GM21825 (cell line): Measurements from ENCODE around the gene CD63.
A peak's percentile ranks its signal among the peaks of the same experiment; 100 is the strongest.

ENCODE experiments used
- ATAC-seq: cut with Tn5 transposase; IDR thresholded peaks from one replicate; pipeline ENCODE4 v1.9.1; 2021; ENCODE audit warnings: mild to moderate bottlenecking, moderate library complexity; ENCODE audit not compliant: unreplicated experiment

Gene CD63

GRCh38 chr12:55723516-55724225 is 5.1 kb downstream of the CD63 start:
- ATAC-seq: no peak

DNA sequence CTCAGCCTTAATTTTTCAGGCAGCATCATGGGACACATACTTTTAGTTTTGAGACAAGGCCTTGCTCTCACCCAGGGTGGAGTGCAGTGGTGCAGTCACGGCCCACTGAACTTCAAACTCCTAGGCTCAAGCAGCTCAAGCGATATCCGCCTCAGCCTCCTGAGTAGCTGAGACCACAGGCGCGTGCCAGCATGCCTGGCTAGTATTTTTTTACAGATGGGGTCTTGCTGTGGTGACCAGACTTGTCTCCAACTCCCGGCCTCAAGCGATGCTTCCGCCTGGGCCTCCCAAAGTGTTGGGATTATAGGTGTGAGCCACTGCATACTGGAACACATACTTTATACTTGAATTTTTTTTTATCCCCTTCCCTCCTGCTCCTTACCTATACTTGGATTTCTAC is 5.9 kb downstream of the CD63 start:
- no peak for ATAC-seq

- ATAC-seq: no peak
Observed at GRCh38 chr12:55721601-55722213, 7.1 kb downstream of the CD63 start.

GRCh38 chr12:55720894-55721444 is 7.8 kb downstream of the CD63 start:
- ATAC-seq: no peak

DNA sequence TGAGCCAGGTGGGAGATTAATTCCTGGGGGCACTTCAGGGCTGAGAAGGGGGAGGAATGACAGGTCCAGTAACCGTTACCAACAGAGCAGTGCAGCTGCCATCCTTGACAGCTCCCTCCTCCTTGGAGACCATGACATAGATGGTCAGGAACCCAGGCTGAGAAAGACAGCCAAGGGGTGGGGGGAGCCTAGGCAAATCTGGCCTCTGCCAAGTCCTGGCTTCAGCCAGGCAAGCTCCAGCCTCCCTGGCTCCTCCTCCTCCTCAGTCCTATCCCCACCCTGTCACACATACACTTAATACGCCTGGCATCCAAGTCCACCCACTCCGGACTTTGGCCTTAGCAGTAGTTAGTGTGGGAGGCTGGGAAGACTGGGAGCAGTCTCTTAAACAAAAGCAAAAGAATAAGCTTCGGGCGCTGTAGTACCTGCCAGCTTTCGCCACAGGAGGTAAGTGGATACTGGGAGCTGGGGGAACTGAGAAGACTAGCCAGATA is 8.7 kb downstream of the CD63 start, which contains the start of gene RDH5:
Gene RDH5, plus strand, starts transcription at position 323 of the 494 bp plus-strand sequence. CDS start 792 bp downstream, outside the sequence.
- ATAC-seq: no peak

DNA sequence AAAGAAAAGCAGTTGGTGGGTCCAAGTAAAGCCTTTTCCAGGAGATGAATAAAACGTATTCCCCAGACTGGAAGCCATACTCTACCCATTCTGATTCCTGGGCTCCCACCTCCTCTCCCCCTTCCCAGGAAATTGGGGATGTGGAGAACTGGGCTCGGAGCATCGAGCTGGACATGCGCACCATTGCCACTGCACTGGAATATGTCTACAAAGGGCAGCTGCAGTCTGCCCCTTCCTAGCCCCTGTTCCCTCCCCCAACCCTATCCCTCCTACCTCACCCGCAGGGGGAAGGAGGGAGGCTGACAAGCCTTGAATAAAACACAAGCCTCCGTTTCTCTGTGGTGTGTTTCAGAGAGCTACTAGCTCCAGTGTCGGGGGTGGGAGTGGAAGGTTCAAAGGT is 9.4 kb downstream of the CD63 start:
- ATAC-seq: no peak

DNA sequence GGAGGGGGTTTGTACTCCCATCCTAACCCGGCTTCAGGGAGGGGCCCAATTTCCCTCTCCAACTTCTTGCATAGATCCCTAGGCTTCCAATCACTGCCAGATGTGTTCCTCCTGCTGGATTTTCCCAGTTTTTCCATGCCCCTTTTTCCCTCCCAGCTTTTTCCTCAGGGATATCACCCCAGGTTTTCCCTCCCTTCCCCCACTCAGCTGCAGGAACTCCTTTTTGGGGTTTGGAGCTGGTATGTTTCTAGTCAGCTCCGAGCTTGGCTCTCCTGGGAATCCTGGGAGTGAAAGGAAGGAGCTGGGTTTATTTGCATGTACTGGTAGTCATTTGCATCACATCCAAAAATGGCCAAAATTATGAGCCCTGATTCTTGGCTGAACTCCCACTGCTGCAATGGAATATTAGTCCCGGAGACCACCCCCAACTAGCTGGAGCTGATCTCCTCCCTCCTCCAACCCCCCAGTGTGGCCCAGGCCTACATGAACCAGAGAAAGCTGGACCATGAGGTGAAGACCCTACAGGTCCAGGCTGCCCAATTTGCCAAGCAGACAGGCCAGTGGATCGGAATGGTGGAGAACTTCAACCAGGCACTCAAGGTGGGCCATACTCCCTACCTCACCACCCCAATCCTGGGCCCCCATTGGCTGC is 10.1 kb downstream of the CD63 start:
- ATAC-seq: no peak

DNA sequence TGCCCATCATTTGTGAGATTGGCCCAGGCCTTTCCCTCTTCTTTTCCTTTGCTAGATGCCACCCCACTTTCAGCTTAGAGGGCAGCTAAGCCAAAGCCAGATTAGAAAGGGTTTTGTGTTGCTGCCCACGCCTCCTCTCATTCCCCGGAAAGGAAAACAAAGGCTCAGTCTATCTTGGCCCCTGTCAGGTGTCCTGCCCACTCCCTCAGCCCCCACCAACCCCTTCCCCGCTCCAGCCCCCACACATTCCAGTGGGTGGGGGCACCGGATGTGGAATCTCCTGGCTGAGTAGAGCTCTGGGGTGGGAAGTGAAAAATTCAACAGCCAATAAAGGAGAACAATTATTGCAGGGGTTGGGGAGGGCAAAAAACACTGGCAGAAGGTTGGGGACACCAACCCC is 10.8 kb downstream of the CD63 start:
- no peak for ATAC-seq

GRCh38 chr12:55717011-55718007 is 11.5 kb downstream of the CD63 start:
- ATAC-seq: no peak

DNA sequence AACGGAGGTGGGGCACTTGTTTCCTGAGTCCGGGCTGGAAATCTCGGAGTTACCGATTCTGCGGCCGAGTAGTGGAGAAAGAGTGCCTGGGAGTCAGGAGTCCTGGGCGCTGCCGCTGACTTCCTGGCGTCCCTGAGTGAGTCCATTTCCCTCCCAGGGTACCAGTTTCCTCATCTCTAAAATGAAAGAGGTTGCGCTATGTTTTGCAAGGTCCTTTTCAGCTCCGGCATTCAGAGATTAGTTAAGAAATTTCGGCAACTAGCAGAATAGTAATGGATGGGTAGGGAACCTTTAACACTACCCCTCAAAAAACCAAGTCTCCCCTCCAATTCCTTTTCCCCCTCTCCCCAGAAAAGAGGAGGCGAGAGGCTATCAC is 12.2 kb downstream of the CD63 start:
- ATAC-seq: no peak

DNA sequence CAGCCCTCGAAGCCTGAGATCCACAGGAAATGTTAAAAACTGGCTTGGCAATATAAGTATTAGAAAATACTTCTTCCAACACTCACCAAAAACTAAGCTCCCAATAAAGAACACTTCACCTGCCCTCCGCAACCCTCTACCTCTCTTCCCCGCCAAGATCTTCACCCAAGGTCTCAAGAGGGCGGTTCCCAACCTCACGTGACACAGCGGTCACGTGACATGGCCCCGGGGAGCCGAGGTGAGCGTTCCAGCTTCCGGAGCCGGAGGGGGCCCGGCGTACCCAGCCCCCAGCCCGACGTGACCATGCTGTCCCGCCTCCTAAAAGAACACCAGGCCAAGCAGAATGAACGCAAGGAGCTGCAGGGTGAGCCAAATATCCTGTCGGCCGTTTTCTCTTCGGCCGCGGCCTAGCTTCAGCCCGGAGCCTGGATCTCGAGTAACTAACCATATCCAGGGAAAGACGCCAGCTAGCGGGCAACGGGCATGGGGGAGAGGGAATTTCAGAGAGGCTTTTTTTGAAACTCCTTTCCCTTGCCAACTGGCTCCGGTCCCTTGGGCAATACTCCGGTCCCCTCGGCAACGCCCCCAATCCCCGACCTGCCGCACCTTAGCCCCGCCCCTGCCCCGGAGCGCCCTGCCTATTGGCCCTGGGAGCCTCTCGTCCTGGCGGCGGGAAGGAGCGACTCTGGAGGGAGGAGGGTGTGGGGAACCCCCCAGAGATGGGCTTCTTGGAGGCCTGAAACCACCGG is 12.8 kb downstream of the CD63 start, which contains the start of gene BLOC1S1:
Gene BLOC1S1, plus strand, starts transcription at position 214 of the 749 bp plus-strand sequence. Its CDS starts 6 bp downstream, at position 220.
- peak; percentile 92 for ATAC-seq

DNA sequence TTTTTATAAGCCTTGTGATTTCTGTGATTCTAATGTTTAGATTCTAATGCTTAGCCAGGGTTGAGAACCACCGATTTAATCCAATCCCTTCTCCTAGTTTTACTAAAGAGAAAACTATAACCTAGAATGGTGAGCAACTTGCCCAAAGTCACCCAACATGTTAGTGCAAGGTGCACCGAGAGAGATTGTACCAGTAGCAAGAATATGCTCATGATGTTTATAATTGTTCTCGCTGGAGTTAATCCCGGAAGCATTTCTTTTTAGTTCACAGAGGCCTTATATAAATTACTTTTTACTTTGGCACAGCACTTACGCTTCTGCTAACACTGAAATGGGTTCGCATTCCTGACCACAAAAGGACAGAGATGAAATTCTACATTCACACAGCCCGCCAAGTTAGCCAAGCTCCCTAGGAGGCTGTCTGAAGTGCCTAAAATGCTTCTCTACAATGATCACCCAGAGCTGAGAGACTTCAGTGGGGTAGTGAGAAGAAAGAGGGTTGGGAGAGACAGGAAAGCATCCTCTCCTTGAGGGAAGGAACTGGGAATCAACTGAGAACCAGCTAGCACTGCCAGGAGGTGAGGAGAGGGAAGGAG is 13.5 kb downstream of the CD63 start:
- no peak for ATAC-seq

GRCh38 chr12:55713721-55714120 is 15.1 kb downstream of the CD63 start:
- ATAC-seq: no peak

- no peak for ATAC-seq
Observed at GRCh38 chr12:55712700-55713415, 16.0 kb downstream of the CD63 start.

DNA sequence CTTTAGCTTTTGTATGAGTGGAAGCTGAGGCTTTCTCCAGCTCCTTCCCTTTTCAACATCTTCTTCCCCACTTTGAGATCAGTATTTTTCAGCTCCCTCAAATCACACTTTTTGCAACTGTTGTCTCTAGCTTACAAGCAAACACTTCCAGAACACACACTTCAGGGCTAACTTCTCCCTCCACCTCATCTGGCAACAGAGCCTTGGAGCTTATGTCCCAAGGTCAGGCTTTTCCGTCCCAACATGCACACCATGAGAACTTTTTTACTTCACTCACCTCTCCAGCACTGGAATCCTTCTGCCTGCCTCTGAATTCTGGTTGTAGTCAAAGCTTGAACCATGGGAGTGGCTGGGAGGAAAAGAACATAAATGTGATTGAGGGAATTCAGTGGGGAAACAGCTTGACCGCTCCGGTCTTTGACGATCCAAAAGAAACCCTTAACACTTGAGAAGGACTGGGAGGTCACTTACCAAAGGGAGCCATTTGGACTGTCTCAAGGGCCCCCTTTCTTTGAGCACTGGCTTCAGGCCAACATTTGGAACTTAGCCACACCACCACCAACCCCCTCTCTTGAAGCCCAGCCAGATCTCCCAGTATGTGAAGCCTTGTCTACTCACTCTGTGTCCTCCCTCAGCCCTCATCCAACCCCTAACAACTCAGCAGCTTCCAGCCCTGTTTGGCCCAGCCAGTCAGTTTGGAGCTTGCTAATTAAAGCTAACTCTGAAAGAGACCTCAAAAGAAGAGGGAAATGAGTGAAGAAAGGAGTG is 16.8 kb downstream of the CD63 start:
- ATAC-seq: no peak

- no peak for ATAC-seq
Observed at GRCh38 chr12:55708695-55709233, 20.0 kb downstream of the CD63 start.

DNA sequence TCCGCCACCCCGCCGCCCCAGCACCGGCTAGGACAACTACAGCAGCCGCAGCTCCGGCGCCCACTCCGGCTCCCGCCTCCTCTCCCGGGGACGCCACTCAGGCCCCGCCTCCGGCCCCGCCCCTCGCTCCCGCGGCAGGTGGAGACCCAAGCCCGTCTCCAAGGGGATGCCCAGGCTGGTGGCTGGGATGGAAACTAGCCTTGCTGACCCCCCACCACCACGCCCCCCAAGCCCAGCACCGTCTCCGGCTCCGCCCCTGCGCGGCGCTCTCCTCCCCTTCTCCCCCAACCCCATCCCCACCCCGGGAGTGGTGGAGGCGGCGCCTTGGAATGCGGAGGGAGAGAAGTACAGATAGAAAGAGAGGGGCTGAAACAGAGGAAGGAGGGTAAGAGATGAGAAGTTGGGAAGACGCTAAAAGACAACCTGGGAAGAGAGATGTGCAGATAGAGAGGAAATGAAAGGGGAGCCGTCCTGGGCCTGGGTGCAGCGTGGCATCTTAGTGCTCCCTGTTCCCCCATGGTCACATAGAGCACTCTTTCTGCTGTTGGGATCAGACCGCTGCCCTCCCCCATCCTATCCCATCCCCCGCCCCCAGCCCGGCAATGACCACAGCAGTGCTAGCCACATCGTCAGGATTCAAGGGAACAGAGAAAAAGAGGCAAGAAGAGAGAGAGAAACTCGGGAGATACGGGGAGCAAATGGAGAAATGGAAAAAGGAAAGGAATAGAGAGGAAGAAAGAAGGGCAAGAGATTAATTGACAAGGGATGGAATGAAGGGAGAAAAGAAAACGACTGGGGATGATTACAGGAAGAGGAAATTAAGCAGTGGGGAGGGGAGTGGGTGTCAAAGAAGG is 20.7 kb downstream of the CD63 start, which contains the start of gene ITGA7:
Gene ITGA7, minus strand, starts transcription at position 64 of the 854 bp plus-strand sequence. CDS start 222 bp downstream, outside the sequence.
- no peak for ATAC-seq
